CD14-positive monocyte (primary cell): Measurements from ENCODE around the gene ARCN1. TPM values are rescaled to one million over a fixed set of nuclear protein-coding genes. Genes with fewer than 3 reads are reported as not detected.

ENCODE experiments used
- DNase-seq, 3 donors: peaks; one replicate each; pipeline ENCODE4 v3.0.0-alpha.2; 2011 to 2022
- H2AFZ ChIP-seq: 2 replicates; pipeline ENCODE4 v1.6.0; 2012; ENCODE audit warnings: mild to moderate bottlenecking, low read depth, low read length, inconsistent platforms; ENCODE audit not compliant: insufficient read depth, poor library complexity, severe bottlenecking
- H3K27ac ChIP-seq, 2 donors: 1 replicate in 1 of 2; 2 replicates in 1 of 2; pipeline ENCODE4 v1.5.1; 2012 to 2013; ENCODE audit warnings: low read length in 2 of 2, control low read depth in 1 of 2, inconsistent platforms in 1 of 2, low read depth in 1 of 2, mild to moderate bottlenecking in 1 of 2
- H3K27me3 ChIP-seq, 2 donors: one replicate each; pipeline versions ENCODE4 v1.6.0 to v1.6.1; 2011 to 2013; ENCODE audit warnings: low read length in 2 of 2; ENCODE audit not compliant: control insufficient read depth in 2 of 2, insufficient read depth in 2 of 2
- H3K36me3 ChIP-seq, 2 donors: replicated peaks in 1 of 2; 1 replicate in 1 of 2; 2 replicates in 1 of 2; pipeline versions ENCODE4 v1.5.1 to v1.6.1; 2012 to 2013; ENCODE audit warnings: low read length in 2 of 2, control low read depth in 1 of 2, inconsistent platforms in 1 of 2, mild to moderate bottlenecking in 1 of 2; ENCODE audit not compliant: insufficient read depth in 2 of 2, control insufficient read depth in 1 of 2
- H3K4me1 ChIP-seq, 2 donors: 1 replicate in 1 of 2; 2 replicates in 1 of 2; pipeline versions ENCODE4 v1.5.1 to v1.6.1; 2012 to 2013; ENCODE audit warnings: low read length in 2 of 2, control low read depth in 1 of 2, inconsistent platforms in 1 of 2, mild to moderate bottlenecking in 1 of 2, moderate library complexity in 1 of 2; ENCODE audit not compliant: insufficient read depth in 2 of 2, control insufficient read depth in 1 of 2
- H3K4me2 ChIP-seq: replicated peaks from 2 replicates; pipeline ENCODE3; 2012; ENCODE audit warnings: low read length, moderate library complexity, mild to moderate bottlenecking; ENCODE audit not compliant: poor library complexity, severe bottlenecking; ENCODE audit errors: extremely low read depth
- H3K4me3 ChIP-seq, 3 experiments: fragments of 200-600 bp in 1 of 3; sonication (generic) in 1 of 3; replicated peaks in 1 of 3; 1 replicate in 2 of 3; 2 replicates in 1 of 3; pipeline ENCODE4 v1.5.1; 2011 to 2013; ENCODE audit warnings: low read length in 3 of 3, mild to moderate bottlenecking in 3 of 3, control low read depth in 2 of 3, low read depth in 2 of 3, inconsistent platforms in 1 of 3, moderate library complexity in 1 of 3
- H3K79me2 ChIP-seq: 2 replicates; pipeline ENCODE4 v1.6.0; 2012; ENCODE audit warnings: mild to moderate bottlenecking, control low read depth, inconsistent platforms, low read length, moderate library complexity; ENCODE audit not compliant: insufficient read depth
- H3K9ac ChIP-seq: 2 replicates; pipeline ENCODE4 v1.6.0; 2017; ENCODE audit warnings: low read length, mild to moderate bottlenecking; ENCODE audit not compliant: insufficient read depth, poor library complexity, severe bottlenecking
- H3K9me3 ChIP-seq, 2 donors: replicated peaks in 1 of 2; 1 replicate in 1 of 2; 2 replicates in 1 of 2; pipeline versions ENCODE4 v1.5.1 to v1.6.1; 2012 to 2013; ENCODE audit warnings: low read length in 2 of 2, control low read depth in 1 of 2; ENCODE audit not compliant: control insufficient read depth in 1 of 2, insufficient read depth in 1 of 2
- H4K20me1 ChIP-seq: 2 replicates; pipeline ENCODE4 v1.6.0; 2012; ENCODE audit warnings: mild to moderate bottlenecking, low read length, control low read depth, moderate library complexity; ENCODE audit not compliant: insufficient read depth
- H3K27ac Mint-ChIP-seq, 7 donors: one replicate each; pipeline ENCODE4 v1.8.0; 2020; ENCODE audit warnings: mild to moderate bottlenecking in 7 of 7, mixed read lengths in 7 of 7, moderate library complexity in 6 of 7, inconsistent platforms in 2 of 7
- H3K27me3 Mint-ChIP-seq, 3 donors: one replicate each; pipeline ENCODE4 v1.8.0; 2021 to 2022; ENCODE audit warnings: low read depth in 3 of 3, mild to moderate bottlenecking in 3 of 3, mixed read lengths in 3 of 3, moderate library complexity in 3 of 3, inconsistent platforms in 1 of 3
- H3K36me3 Mint-ChIP-seq, 2 donors: one replicate each; pipeline ENCODE4 v1.8.0; 2020; ENCODE audit warnings: mixed read lengths in 2 of 2, inconsistent platforms in 1 of 2, mild to moderate bottlenecking in 1 of 2
- H3K4me1 Mint-ChIP-seq: one replicate; pipeline ENCODE4 v1.8.0; 2020; ENCODE audit warnings: mild to moderate bottlenecking, mixed read lengths
- H3K4me3 Mint-ChIP-seq, 2 donors: one replicate each; pipeline ENCODE4 v1.8.0; 2020; ENCODE audit warnings: mild to moderate bottlenecking in 2 of 2, mixed read lengths in 2 of 2, moderate library complexity in 1 of 2
- H3K9me3 Mint-ChIP-seq, 7 donors: one replicate each; pipeline ENCODE4 v1.8.0; 2020 to 2022; ENCODE audit warnings: mixed read lengths in 7 of 7, mild to moderate bottlenecking in 6 of 7, moderate library complexity in 6 of 7, inconsistent platforms in 2 of 7
- CTCF ChIP-seq: fragments of 200-600 bp; IDR thresholded peaks from one replicate; pipeline ENCODE4 v1.8.0; 2022; ENCODE audit warnings: antibody characterized with exemption, mild to moderate bottlenecking
- WGBS: methylation state at CpG from one replicate; pipeline ENCODE4 v1.1.5; 2013; ENCODE audit warnings: missing lambda C conversion rate; ENCODE audit not compliant: insufficient coverage; 5-methylcytosine and 5-hydroxymethylcytosine counted together
- intact Hi-C, 2 donors: fragments of 100-400 bp; cut with micrococcal nuclease; formaldehyde crosslinking; loops; one replicate each; pipeline versions ENCODE4 v1.15.0 to v1.15.1; 2023
- polyA plus RNA-seq, 3 donors: library from polyadenylated mRNA; depleted of rRNA in 1 of 3; unstranded in 2 of 3; stranded (reverse) in 1 of 3; fragments of 300-500 nt in 2 of 3; fragments of >200 nt in 1 of 3; fragmentation: Illumina TruSeq in 2 of 3; gene quantifications; 1 replicate in 2 of 3; 2 replicates in 1 of 3; pipeline ENCODE4 v1.2.3, GENCODE V29; 2012 to 2021

Gene ARCN1
- polyA plus RNA-seq, 3 donors, result 36.1 to 101 (median 79.7) TPM

DNA sequence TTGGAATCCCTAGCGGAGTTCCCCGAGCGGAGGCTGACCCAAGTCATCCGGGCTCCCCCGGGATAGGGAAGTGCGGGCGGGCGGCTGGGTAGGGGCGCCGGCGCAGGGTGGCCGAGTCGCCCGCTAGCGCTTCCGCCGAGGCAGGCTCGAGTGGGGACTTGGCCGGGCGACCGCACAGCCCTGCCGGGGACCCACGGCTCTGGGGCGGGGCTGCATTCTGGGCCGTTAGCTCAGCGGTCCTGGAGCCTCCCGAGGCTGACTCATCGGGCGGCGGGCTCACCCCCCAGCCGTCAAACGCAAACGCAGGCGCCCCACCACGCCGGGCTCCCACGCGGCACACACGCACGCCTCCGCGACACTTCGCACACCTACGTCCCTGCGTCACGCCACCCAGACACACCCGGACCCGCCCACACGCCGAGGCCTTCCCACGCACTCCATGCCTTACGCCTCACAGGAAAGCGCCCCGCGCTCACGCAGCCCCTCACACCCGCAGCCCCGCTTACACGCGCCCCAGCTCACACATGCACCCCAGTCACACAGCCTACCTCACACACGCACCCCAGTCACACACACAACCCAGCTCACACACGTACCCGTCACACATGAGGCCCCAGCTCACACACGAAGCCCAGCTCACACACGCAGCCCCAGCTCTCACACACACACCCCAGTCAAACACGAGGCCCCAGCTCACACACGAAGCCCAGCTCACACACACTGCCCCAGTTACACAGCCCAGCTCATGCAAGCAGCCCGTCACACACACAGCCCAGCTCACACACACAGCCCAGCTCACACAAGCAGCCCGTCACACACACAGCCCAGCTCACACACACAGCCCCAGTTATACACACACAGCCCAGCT, 36.4 kb downstream of the ARCN1 start:
- H3K79me2 ChIP-seq, result no peaks in the 10 kb centered on the region
- peak overlapping the region; percentile 68 for H2AFZ ChIP-seq
- intact Hi-C loops, result no loop called here
- peaks cover 35% of the 10 kb centered on the region in 2 donors for H3K4me1 ChIP-seq
- no peak for TF ChIP-seq CTCF
- peaks cover 9 to 14% of the 10 kb centered on the region in 2 donors for H3K36me3 Mint-ChIP-seq
- H3K9me3 ChIP-seq, result peaks cover 0 to 12% of the 10 kb centered on the region in 2 donors
- peak overlapping the region; percentile 81 for H3K4me2 ChIP-seq
- H3K9ac ChIP-seq, result peak overlapping the region; percentile 71
- peaks cover 64 to 82% (median 71%) of the 10 kb centered on the region in 3 donors for H3K27me3 Mint-ChIP-seq
- H3K4me3 ChIP-seq, result peak overlapping the region; percentile 28 to 72 (median 36)
- WGBS, result 15% methylated on average over 69 of the region's 69 CpGs
- H3K27ac ChIP-seq, result peak overlapping the region in 1 of 2 donors; percentile 38
- H3K36me3 ChIP-seq, result no peaks in the 10 kb centered on the region
- peak overlapping the region in 6 of 7 donors; percentile 4 to 92 (median 46) for H3K27ac Mint-ChIP-seq
- peaks cover 0 to 17% (median 12%) of the 10 kb centered on the region in 7 donors for H3K9me3 Mint-ChIP-seq
- peaks cover 39% of the 10 kb centered on the region for H3K4me1 Mint-ChIP-seq
- H4K20me1 ChIP-seq, result no peaks in the 10 kb centered on the region
- H3K27me3 ChIP-seq, result peaks cover 57 to 85% of the 10 kb centered on the region in 2 donors
- DNase-seq, result peak; percentile 85 to 95 (median 86)
- H3K4me3 Mint-ChIP-seq, result peak overlapping the region; percentile 63 to 93

DNA sequence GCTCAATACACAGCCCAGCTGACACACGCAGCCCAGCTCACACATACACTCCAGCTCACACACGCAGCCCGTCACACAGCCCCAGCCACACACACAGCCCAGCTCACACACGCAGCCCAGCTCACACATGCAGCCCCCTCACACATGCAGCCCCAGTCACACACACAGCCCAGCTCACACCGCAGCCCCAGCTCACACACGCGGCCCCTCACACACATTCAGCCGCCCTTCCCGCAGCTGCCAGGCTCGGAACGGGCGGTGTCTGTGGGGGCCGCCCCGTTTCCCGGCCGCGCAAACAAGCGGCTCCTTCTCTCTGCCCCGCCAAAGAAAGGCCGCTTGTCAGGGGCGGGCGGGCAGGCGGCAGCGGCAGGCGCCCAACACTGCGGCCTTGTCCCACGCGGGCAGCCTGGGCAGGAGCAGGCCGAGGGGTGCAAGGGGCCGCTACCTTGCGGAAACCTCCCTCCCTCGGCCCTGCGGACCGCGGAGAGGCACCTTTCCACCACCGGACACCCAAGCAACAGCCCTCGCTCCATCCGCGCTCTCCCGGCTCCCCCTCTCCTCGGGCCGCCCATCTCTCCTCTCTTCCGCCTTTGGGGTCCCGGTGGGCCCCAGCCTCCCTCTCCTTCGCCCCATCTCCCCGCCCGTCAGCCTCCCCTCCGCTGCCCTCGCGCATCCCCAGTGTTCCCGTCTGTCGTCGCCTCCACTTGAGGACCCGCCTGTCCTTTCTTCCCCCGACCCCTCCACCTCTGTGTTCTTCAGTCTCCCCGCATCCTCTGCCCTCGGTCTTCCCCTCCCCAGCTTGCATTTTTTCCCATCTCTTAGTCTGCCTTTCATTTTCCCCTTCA, 37.4 kb downstream of the ARCN1 start:
- H3K4me1 ChIP-seq, result peaks cover 35% of the 10 kb centered on the region in 2 donors
- peaks cover 0 to 18% (median 12%) of the 10 kb centered on the region in 7 donors for H3K9me3 Mint-ChIP-seq
- TF ChIP-seq CTCF, result no peak
- no peak overlapping the region for H3K27ac ChIP-seq
- H3K9me3 ChIP-seq, result peaks cover 0 to 12% of the 10 kb centered on the region in 2 donors
- no peaks in the 10 kb centered on the region for H3K79me2 ChIP-seq
- H3K27me3 Mint-ChIP-seq, result peaks cover 67 to 85% (median 72%) of the 10 kb centered on the region in 3 donors
- peak overlapping the region; percentile 76 for H3K4me2 ChIP-seq
- H3K27me3 ChIP-seq, result peaks cover 57 to 90% of the 10 kb centered on the region in 2 donors
- peak overlapping the region; percentile 71 for H3K9ac ChIP-seq
- H3K27ac Mint-ChIP-seq, result peak overlapping the region in 4 of 7 donors; percentile 11 to 92 (median 74)
- peak overlapping the region in 2 of 3 experiments; percentile 14 to 68 for H3K4me3 ChIP-seq
- peaks cover 39% of the 10 kb centered on the region for H3K4me1 Mint-ChIP-seq
- intact Hi-C loops, result no loop called here
- H3K36me3 Mint-ChIP-seq, result peaks cover 9 to 12% of the 10 kb centered on the region in 2 donors
- peak in 1 of 3 donors; percentile 29 for DNase-seq
- H2AFZ ChIP-seq, result peak overlapping the region; percentile 70
- H3K36me3 ChIP-seq, result no peaks in the 10 kb centered on the region
- WGBS, result 8% methylated on average over 57 of the region's 57 CpGs
- H4K20me1 ChIP-seq, result no peaks in the 10 kb centered on the region
- peak overlapping the region; percentile 74 to 93 for H3K4me3 Mint-ChIP-seq
